Superior temporal gyrus (tissue), 1 donor: ENCODE data around the gene VRK3.
A peak's percentile ranks its signal among the peaks of the same experiment; 100 is the strongest.
"Not testable (repeated sequence)": the region's sequence is repeated elsewhere in the genome, so short reads cannot be mapped to it uniquely, and the experiment has no call there.

Experiments
- DNase-seq: peaks from one replicate; pipeline ENCODE4 v3.0.0-alpha.2; 2016; ENCODE audit errors: extremely low spot score

Gene VRK3, protein sequence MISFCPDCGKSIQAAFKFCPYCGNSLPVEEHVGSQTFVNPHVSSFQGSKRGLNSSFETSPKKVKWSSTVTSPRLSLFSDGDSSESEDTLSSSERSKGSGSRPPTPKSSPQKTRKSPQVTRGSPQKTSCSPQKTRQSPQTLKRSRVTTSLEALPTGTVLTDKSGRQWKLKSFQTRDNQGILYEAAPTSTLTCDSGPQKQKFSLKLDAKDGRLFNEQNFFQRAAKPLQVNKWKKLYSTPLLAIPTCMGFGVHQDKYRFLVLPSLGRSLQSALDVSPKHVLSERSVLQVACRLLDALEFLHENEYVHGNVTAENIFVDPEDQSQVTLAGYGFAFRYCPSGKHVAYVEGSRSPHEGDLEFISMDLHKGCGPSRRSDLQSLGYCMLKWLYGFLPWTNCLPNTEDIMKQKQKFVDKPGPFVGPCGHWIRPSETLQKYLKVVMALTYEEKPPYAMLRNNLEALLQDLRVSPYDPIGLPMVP

DNA sequence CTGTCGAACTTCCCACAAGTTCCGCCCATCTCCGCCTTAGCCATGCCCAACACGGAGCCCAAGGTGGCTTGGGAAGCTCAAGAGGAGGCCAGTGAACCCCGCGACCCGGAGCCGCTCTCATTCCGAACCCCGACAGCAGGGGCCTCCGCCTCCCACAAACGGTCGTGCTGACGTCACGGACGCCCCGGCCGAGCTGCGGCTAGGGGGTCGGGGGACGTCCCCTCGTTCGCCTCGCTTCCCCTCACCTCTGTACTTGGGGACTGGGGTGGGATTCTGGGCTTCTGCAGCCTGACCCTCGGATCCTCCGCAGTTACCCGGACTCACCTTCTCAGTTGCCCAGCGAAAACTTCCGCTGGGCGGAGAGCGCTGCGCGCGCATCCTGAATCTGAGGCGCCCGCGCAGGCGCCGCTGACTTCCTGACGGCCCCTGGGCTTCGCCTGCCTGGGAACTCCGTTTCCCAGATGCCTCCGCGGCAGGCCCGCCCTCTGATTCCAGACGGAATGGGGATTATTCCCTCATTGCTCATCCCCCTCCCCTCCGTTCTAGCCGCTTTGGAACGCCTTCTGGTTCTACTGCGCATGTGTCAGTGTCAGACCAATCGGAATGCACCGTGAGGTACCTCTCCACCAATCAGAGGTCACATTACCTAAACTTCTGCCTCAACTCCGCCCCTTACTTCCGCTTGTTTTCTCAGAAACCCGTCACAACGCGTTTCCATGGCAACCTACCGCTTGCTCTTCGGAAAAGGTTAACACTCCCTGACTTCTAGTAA is at the start of gene VRK3:
Gene VRK3, minus strand, starts transcription at position 351 of the 772 bp plus-strand sequence. CDS start 9,210 bp downstream, outside the sequence.
- peak; percentile 100 for DNase-seq

DNA sequence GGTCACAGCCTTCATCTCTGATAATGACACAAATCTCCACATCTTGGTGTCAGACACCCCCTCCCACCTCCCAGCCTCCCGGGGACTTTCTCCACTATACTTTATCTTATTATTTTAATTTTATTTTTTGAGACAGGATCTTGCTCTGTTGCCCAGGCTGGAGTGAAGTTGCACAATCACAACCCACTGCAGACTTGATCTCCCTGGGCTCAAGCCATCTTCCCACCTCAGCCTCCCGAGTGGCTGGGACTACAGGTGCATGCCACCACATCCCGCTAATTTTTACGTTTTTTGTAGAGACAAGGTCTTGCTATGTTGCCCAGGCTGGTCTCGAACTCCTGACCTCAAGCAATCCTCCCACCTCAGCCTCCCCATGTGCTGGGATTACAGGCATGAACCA is 43.2 kb upstream of the VRK3 start:
- not testable (repeated sequence) for DNase-seq

DNA sequence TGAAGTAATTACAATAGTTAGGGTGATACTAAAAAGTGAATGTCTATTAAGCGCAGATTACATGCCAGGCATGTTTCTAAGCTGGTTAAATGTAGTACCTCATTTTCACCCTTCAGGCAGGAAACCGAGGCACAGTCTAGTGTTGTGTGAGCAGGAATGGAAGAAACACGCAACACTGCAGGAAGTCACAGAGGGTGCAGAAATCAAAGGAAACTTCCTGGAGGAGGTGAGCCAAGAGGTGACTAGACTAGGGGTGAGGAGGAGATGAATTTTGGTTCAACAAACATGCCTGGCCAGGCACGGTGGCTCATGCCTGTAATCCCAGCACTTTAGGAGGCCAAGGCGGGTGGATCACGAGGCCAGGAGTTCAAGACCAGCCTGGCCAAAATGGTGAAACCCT is 42.4 kb upstream of the VRK3 start:
- DNase-seq = no peak

DNA sequence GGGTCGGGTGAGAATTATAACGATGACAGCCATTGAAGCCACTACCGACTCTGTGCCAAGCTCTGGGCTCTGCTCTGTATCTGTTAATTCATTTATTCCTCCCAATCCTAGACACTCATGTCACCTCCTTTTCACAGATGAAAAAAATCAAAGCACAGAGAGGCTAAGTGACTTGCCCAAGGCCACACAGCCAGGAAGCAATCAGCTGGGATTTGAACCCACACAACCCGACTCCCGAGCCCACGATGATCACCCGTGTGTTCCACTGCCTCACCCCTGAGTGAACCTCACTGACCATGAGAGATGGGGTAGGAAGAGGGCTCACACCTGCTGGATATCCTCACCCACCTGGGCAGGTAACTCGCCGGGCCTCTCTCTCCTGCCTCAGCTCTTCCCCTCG is 40.8 kb upstream of the VRK3 start:
- DNase-seq = no peak

DNA sequence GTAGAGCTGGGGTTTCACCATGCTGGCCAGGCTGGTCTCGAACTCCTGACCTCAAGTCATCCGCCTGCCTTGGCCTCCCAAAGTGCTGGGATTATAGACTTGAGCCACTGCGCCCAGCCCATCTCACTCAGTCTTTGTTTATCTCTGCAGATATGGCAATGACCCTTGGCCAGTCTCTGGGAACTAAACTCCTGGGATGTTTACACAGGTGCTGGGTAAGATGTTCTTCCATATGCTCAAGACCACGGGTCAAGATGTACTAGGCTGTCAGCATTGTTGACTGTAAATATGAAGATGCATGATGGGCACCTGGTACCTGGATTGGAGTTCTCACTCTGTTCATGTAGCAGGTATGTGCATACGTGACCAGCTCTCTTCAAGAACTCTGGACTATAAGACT is 36.5 kb upstream of the VRK3 start:
- no peak for DNase-seq

DNA sequence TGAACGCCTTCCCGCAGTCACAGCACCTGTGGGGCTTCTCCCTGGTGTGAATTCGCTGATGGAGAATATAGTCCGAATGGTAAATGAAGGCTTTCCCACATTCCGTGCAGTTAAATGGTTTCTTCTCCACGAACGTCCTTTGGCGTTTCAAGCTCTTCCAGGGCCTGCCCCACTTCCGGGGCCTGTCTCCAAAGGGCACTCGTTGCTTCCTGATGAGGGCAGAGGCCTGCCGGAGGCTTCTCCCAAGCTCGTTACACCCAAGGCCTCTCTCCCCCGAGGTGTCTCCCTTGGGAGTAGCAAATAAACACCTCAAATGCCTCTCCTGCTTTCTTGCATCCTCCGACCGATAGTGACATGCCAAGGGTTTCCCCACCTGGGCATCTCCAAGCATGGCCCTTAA is 34.9 kb upstream of the VRK3 start:
- DNase-seq = no peak

DNA sequence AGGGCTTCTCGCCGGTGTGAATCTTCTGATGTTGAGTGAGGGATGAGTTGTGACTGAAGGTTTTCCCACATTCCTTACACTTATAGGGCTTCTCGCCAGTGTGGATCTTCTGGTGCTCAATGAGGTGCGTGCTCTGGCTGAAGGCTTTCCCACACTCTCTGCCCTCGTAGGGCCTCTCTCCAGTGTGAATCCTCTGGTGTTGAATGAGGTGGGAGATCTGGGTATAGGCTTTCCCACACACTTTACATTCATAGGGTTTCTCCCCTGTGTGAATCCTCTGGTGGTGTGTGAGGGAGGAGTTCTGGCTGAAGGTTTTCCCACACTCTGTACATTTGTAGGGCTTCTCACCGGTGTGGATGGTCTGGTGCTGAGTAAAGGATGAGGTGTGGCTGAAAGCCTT is 33.9 kb upstream of the VRK3 start:
- DNase-seq = no peak

DNA sequence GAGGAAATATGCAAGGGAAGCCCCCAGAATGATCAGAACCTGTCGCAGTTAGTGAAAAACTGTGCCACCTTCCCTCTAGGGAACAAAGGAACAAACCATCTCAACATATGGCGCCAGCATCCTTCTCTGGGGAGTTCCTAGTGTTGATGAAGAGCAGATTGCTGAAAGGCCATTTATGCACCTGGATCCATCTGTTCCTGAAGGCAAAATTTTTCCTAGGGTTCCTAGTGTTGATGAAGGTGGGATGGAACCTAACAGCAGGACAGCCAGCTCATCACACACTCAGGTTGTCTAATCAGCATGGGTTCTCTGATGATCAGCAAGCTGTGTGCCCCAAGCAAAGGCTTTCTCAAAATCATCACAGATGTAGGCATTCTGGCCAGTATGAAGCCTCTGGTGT is 33.3 kb upstream of the VRK3 start:
- no peak for DNase-seq

DNA sequence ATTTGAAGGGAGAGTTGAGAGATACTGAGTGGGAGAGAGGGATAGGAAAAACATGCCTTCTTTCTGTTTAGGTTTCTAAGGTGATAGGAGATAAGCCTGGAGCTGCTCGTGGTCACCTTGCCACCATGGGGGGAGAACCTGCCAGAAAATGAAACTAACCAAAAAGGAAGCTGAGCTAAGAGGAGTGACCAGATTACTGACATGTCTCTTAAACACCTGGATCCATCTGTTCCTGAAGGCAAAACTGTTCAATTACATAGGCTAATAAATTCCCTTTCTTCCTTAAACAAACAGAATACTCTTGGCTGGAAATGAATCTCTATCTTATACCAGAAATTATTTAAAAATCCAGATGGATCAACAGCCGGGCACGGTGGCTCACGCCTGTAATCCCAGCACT is 27.9 kb upstream of the VRK3 start:
- no peak for DNase-seq

DNA sequence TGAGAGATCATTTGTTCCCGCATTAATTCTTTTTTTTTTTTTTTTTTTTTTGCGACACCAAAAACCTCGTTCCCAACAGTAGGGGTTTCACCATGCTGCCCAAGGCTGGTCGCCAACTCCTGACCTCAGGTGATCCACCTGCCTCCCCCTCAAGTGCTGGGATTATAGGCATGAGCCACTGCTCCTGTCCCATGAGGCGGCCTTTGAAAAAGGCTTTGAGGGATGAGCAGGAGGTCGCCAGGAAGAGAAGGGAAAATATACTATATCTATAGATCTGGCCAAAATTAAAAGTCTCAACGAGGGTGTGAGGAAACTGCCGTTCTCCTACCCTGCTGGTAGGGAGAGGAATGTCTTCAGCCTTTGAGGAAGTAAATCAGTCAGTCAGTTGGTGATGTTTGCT is 26.8 kb upstream of the VRK3 start:
- no peak for DNase-seq

DNA sequence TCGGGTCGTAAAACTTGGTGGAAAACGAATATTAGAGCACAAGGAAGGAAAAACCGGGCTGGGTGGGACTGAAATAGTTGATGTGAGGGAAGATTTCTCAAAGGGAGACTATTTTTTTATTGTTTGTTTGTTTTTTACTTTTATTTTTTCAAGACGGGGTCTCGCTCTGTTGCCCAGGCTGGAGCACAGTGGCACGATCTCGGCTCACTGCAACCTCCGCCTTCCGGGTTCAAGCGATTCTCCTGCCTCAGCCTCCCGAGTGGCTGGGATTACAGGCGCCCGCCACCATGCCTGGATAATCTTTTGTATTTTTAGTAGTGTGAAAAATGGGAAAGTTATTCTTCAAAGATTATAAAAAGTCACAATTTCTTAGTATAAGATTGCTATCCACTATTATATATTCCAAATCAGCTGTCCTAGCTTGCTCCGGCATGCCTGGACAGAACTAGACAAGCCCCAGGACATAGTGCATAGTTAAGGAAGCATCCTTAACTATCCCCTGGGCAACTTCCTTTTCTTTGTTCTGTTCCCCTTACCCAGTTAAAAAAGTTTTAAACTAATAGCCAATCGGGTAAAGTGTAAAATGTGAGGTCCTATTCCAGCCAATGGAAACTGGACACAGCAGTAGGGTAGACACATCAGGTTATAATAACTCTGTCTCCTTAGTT is 26.2 kb upstream of the VRK3 start:
- not testable (repeated sequence) for DNase-seq

DNA sequence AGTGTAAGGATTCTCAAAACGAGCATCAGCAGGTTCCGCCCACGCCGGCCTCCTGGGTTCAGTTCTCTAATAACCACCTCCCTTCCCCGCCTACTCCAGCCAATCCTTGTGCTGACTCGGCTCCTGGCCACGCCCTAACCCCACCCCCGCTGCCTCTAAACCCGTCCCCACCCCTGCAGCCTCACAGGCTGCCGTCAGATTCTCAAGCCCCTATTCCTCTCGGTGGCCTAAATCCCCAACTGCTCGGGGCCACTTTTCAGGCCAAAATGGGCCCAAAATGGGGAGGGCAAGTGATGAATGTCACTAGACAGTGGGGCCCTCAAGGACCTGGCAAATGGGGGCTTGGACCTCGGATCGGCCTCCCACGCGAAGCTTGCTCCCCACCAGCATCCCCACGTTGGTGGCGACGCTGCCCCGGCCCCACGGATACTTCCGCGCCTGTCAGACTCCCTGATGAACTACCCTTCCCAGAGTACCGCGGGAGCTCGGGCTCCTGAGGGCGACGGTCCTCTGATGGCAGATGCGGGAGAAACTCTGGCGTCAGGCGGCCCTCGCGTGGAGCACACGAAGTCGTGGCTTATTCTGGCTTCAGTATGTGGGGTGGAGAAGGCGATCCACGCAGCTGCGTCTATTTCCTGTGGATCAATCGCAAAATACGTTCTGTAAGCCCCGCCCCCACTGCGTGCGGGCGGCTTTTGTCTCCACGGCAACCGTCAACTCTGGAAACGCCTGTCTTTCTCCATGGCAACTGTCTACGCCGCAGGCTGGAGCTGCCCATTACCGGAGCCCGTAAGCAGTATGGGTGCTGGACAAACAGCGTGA is 25.4 kb upstream of the VRK3 start:
- peak; percentile 82 for DNase-seq

DNA sequence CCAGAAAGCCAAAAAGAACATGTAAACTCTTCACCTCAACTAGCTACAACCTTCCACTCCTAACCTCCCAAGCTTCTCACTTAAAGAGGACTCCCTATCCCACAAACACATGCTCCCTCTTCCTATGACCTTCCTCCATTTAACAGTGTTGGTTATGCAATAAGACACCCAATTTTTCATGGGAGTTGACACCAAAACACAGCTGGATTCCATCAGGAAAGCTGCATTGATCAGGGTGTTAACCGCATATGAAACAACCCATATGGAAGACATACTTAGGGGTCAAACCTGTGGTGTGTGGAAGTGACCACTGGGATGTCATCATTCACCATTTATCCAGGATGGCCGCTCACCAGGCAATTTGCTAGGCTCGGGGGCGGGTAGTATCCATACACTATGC is 22.5 kb upstream of the VRK3 start:
- no peak for DNase-seq

DNA sequence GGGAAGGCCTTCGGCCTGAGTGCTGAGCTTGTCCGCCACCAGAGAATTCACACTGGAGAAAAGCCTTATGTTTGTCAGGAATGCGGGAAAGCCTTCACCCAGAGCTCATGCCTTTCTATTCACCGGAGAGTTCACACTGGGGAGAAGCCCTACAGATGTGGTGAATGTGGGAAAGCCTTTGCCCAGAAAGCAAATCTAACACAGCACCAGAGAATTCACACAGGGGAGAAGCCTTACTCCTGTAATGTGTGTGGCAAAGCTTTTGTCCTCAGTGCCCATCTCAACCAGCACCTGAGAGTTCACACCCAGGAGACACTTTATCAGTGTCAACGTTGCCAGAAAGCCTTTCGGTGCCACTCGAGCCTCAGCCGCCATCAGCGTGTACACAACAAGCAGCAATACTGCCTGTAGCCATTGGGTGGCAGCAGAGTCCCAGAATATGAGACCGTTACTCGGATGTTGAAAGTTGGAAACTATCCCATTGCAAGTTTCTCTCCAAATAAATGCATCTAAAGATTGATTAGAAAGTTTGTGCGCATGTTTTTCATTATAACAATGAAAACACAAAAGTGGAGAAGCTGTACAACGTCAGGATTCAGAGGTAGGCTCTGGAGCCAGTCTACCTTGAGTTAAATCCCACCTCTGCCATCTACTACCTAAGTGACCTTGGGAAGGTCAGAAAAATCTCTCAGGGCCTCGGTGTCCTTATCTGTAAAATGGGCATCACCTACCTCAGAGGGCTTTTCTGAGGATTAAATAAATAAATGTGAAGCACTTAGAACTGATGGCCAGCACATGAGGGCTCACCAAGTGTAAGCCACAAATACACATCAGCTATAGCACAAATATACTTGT is 21.7 kb upstream of the VRK3 start:
- DNase-seq = peak; percentile 95

DNA sequence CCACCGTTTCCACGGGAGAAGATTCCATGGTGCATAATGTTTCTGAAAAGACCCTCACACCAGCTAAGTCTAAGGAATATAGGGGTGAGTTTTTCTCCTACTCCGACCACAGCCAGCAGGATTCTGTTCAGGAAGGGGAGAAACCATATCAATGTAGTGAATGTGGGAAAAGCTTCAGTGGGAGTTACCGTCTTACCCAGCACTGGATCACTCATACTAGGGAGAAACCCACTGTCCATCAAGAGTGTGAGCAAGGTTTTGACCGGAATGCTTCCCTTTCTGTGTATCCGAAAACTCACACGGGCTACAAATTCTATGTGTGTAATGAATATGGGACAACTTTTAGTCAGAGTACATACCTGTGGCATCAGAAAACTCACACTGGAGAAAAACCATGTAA is 19.8 kb upstream of the VRK3 start:
- no peak for DNase-seq

DNA sequence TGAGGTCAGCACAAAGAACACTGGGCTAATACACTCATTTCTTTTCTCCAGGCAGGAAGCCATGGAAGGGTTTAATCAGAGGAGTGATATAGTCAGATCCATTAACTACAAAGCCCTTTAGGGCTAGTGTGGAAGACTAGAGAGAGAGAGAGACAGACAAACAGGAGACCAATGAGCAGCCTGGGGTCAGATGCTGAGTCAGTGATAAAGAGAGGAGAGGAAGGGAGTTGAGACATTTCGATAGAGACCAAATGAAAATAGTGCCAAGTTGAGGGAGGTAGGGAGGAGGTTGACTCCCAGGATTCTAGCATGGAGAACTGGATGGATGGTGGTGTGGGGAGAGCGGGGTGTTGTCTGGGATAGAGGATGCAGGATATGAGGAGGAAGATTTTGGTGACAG is 18.8 kb upstream of the VRK3 start:
- DNase-seq = no peak

DNA sequence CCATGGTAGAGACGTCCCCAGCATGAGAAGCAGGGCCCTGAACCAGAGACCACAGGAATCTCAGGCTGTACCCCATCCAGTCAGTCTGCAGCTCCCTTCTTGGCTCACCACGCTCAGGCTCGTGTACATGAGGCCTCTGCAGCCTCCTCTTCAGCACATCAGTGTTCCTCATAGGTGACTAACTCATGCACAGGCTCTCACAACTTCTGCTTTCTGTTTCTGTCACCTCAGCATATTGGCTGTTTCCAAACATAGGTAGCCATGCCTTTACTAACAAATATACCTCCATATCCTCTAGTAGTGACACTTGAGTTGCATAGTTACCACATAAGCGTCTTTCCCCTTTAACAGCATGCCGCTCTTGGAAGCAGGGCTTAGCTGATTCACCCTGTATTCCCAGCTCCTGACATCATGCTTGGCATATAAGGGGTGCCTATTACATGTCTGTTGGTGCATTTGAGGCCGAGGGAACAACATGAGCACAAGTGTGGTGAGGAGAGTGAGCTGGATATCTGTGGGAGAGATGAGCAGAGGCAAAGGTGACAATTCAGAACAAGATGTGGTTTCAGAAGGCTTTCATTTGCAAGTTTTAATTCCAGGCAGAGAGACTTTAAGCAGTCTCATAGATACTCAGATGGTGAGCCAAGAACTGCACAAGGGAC is 17.3 kb upstream of the VRK3 start:
- DNase-seq = no peak

DNA sequence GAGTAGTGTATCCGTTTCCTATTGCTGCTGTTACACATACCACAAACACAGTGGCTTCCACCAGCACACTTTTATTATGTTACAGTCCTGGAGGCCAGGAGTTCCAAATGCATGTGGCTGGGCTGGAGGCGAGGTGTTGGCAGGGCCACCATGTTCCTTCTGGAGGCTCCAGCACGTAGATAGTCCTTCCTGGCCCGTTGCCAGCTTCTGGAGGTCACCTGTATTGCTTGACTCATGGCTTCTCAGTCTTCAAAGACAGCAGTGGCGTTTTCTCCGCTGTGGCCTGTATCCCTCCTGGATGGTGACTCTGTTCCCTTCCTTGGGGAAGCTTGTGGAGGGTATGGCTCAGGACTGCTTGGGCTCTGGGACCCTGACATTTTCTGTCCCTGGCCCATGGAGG is 15.8 kb upstream of the VRK3 start:
- DNase-seq = no peak

DNA sequence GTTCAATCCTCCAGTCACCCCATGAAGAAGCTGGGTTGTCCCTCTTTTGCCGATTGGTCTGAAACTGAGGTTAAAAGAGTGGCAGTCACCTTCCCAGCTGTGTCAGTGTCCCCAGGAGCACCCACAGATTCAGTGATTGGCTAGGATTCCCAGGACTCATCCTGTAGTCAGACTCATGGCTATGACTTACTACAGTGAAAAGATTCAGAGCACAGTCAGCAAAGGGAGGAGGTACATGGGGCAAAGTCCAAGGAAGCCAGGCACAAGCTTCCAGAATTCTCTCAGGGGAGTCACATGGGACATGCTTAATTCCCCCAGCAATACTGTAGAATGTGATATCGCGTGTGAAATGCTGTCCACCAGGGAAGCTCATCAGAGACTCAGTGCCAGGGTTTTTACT is 14.8 kb upstream of the VRK3 start:
- no peak for DNase-seq

DNA sequence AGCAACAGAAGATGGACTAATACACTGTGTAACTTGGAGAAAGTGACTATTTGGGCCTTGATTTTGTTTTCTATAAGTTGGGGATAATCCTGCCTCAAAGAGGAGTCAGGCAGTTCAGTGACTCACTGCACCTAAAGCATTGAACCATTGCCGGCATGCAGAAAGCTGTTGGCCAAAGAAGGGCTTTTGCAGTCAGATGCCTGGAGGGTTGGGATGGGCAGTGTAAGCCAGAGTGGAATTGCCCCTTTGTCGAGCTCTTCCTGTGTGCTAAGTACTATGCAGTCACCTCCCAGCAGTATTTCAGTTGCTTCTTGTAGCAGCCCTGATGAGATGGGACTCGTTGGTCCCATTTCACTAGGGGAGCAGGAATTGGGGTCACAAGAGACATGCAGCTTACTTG is 11.7 kb upstream of the VRK3 start:
- DNase-seq = no peak
